CD4-positive, alpha-beta T cell (primary cell): ENCODE measurements around the gene TCF3. TPM values are rescaled to one million over a fixed set of nuclear protein-coding genes. Genes with fewer than 3 reads are reported as not detected.
A peak's percentile ranks its signal among the peaks of the same experiment; 100 is the strongest.

Source experiments
- ATAC-seq: fragments of 200-7000 bp; cut with Tn5 transposase; one replicate; pipeline ENCODE4 v1.10.0; 2022; ENCODE audit warnings: mild to moderate bottlenecking; ENCODE audit not compliant: poor library complexity
- CTCF ChIA-PET: fragments of 350-600 bp; sonication (Branson Sonifier 250); formaldehyde crosslinking; loops from one replicate; lab custom pipeline; 2021; ENCODE audit warnings: antibody characterized with exemption, inconsistent platforms; lab: Charles Lee
- POLR2A ChIA-PET: fragments of 350-600 bp; sonication (Branson Sonifier 250); formaldehyde crosslinking; loops from one replicate; lab custom pipeline; 2021; ENCODE audit warnings: antibody characterized with exemption, inconsistent platforms; lab: Charles Lee
- DNase-seq, 14 experiments: peaks; one replicate each; pipeline ENCODE4 v3.0.0-alpha.2; 2013 to 2020; ENCODE audit warnings: mixed read lengths in 2 of 14
- H3K27ac ChIP-seq, 2 donors: one replicate each; pipeline versions ENCODE4 v1.5.1 to v1.7.0; 2013; ENCODE audit warnings: low read length in 2 of 2, low read depth in 1 of 2, mild to moderate bottlenecking in 1 of 2
- H3K27me3 ChIP-seq, 2 experiments: 1 replicate in 1 of 2; 2 replicates in 1 of 2; pipeline versions ENCODE4 v1.6.1 to v1.7.0; 2013; ENCODE audit warnings: low read length in 2 of 2, control low read depth in 1 of 2, mild to moderate bottlenecking in 1 of 2, moderate library complexity in 1 of 2; ENCODE audit not compliant: insufficient read depth in 2 of 2, control insufficient read depth in 1 of 2
- H3K36me3 ChIP-seq: one replicate; pipeline ENCODE4 v1.6.1; 2013; ENCODE audit warnings: low read length, control low read depth; ENCODE audit not compliant: insufficient read depth
- H3K4me1 ChIP-seq: one replicate; pipeline ENCODE4 v1.6.1; 2013; ENCODE audit warnings: low read length, control low read depth; ENCODE audit not compliant: insufficient read depth
- H3K4me3 ChIP-seq: one replicate; pipeline ENCODE4 v1.5.1; 2013; ENCODE audit warnings: mild to moderate bottlenecking, low read length, moderate library complexity
- H3K9me3 ChIP-seq, 2 experiments: 1 replicate in 1 of 2; 2 replicates in 1 of 2; pipeline versions ENCODE4 v1.6.1 to v1.7.0; 2013; ENCODE audit warnings: low read length in 2 of 2, mild to moderate bottlenecking in 2 of 2, control low read depth in 1 of 2, moderate library complexity in 1 of 2; ENCODE audit not compliant: control insufficient read depth in 1 of 2, insufficient read depth in 1 of 2
- H3K27ac Mint-ChIP-seq: one replicate; pipeline ENCODE4 v1.8.0; 2020; ENCODE audit warnings: mixed read lengths
- H3K27me3 Mint-ChIP-seq: one replicate; pipeline ENCODE4 v1.8.0; 2021; ENCODE audit warnings: mixed read lengths
- H3K36me3 Mint-ChIP-seq: one replicate; pipeline ENCODE4 v1.8.0; 2021; ENCODE audit warnings: low read depth, mixed read lengths
- H3K4me1 Mint-ChIP-seq: one replicate; pipeline ENCODE4 v1.8.0; 2021; ENCODE audit warnings: low read depth, mixed read lengths
- H3K4me3 Mint-ChIP-seq: one replicate; pipeline ENCODE4 v1.8.0; 2020; ENCODE audit warnings: mild to moderate bottlenecking, mixed read lengths
- H3K9me3 Mint-ChIP-seq: one replicate; pipeline ENCODE4 v1.8.0; 2020; ENCODE audit warnings: mixed read lengths
- CTCF ChIP-seq: fragments of 200-600 bp; IDR thresholded peaks from one replicate; pipeline ENCODE4 v1.8.0; 2022; ENCODE audit warnings: antibody characterized with exemption, mild to moderate bottlenecking
- intact Hi-C, 2 experiments: fragments of 100-400 bp; cut with DNase I in 1 of 2; cut with micrococcal nuclease in 1 of 2; formaldehyde crosslinking; loops; one replicate each; pipeline versions ENCODE4 v1.15.1 to v1.9.0; 2023 to 2025; cut with DNase I, micrococcal nuclease
- total RNA-seq, 174 experiments: library from RNA in 2 of 174; stranded (reverse) in 2 of 174; gene quantifications; one replicate each; pipeline ENCODE4 v1.2.3 and lab custom pipeline; 2021 to 2026

TCF3 gene
- total RNA-seq, 2 experiments from 2014 or later = 51.2 to 52.2 TPM

GRCh38 chr19:1668486-1669270 is 16.3 kb upstream of the TCF3 start:
- TF ChIP-seq CTCF = no peak
- no peak overlapping the region for H3K27ac Mint-ChIP-seq
- ChIA-PET CTCF (interaction anchor here (1.0 kb wide), 1 partner anchor 63 kb away, joined by 4 read pairs; no protein-coding TSS in a partner anchor), POLR2A (interaction anchor here (0.8 kb wide), 1 partner anchor 17 kb away, joined by 3 read pairs; no protein-coding TSS in a partner anchor)
- intact Hi-C loops = no loop called here
- no peaks in the 10 kb centered on the region for H3K9me3 Mint-ChIP-seq
- H3K36me3 Mint-ChIP-seq = no peaks in the 10 kb centered on the region
- peaks cover 0 to 15% of the 10 kb centered on the region in 2 experiments for H3K9me3 ChIP-seq
- H3K4me3 ChIP-seq = no peak overlapping the region
- peaks cover 43% of the 10 kb centered on the region for H3K27me3 Mint-ChIP-seq
- peaks cover 24% of the 10 kb centered on the region for H3K4me1 ChIP-seq
- no peak overlapping the region for H3K4me3 Mint-ChIP-seq
- H3K36me3 ChIP-seq = no peaks in the 10 kb centered on the region
- H3K4me1 Mint-ChIP-seq = peaks cover 15% of the 10 kb centered on the region
- H3K27ac ChIP-seq = no peak overlapping the region
- DNase-seq = peak in 3 of 14 experiments; percentile 25 to 55 (median 54)
- H3K27me3 ChIP-seq = peaks cover 39 to 44% of the 10 kb centered on the region in 2 experiments
- ATAC-seq = peak; percentile 60

- intact Hi-C loops = no loop called here
- no peak overlapping the region for H3K4me3 Mint-ChIP-seq
- ATAC-seq (no peak), DNase-seq (no peak)
- CTCF ChIA-PET = no interaction called here
- Histone ChIP-seq H3K9me3 (peaks cover 0 to 15% of the 10 kb centered on the region in 2 experiments), H3K27ac (no peak overlapping the region), H3K4me3 (no peak overlapping the region), H3K36me3 (no peaks in the 10 kb centered on the region), H3K4me1 (peaks cover 24% of the 10 kb centered on the region), H3K27me3 (peaks cover 34 to 40% of the 10 kb centered on the region in 2 experiments)
- no peaks in the 10 kb centered on the region for H3K36me3 Mint-ChIP-seq
- H3K27ac Mint-ChIP-seq = no peak overlapping the region
- H3K4me1 Mint-ChIP-seq = peaks cover 15% of the 10 kb centered on the region
- H3K9me3 Mint-ChIP-seq = no peaks in the 10 kb centered on the region
- no peak for TF ChIP-seq CTCF
- POLR2A ChIA-PET = no interaction called here
- H3K27me3 Mint-ChIP-seq = peaks cover 37% of the 10 kb centered on the region
These were observed 15.7 kb upstream of the TCF3 start for GRCh38 chr19:1668048-1668485.

GRCh38 chr19:1665565-1666047 is 13.2 kb upstream of the TCF3 start:
- H3K4me1 ChIP-seq = peaks cover 12% of the 10 kb centered on the region
- no peak overlapping the region for H3K4me3 ChIP-seq
- peaks cover 19 to 28% of the 10 kb centered on the region in 2 experiments for H3K27me3 ChIP-seq
- POLR2A ChIA-PET = no interaction called here
- H3K27ac ChIP-seq = no peak overlapping the region
- no peak overlapping the region for H3K4me3 Mint-ChIP-seq
- H3K4me1 Mint-ChIP-seq = peaks cover 15% of the 10 kb centered on the region
- intact Hi-C loops = no loop called here
- H3K9me3 Mint-ChIP-seq = no peaks in the 10 kb centered on the region
- CTCF ChIA-PET = no interaction called here
- no peak for DNase-seq
- no peaks in the 10 kb centered on the region for H3K36me3 Mint-ChIP-seq
- TF ChIP-seq CTCF = no peak
- ATAC-seq = no peak
- peaks cover 28% of the 10 kb centered on the region for H3K27me3 Mint-ChIP-seq
- H3K36me3 ChIP-seq = no peaks in the 10 kb centered on the region
- no peak overlapping the region for H3K27ac Mint-ChIP-seq
- H3K9me3 ChIP-seq = peaks cover 0 to 15% of the 10 kb centered on the region in 2 experiments
